NCI-H2171 treated with DMSO at 0.1 percent for 48 hours (cell line): ENCODE data around the gene CFAP20DC.
"Not testable (repeated sequence)": the region's sequence is repeated elsewhere in the genome, so short reads cannot be mapped to it uniquely, and the experiment has no call there.

Source experiments
- DNase-seq: peaks from one replicate; lab custom pipeline; 2025; lab: John Stamatoyannopoulos, UW

CFAP20DC gene

DNA sequence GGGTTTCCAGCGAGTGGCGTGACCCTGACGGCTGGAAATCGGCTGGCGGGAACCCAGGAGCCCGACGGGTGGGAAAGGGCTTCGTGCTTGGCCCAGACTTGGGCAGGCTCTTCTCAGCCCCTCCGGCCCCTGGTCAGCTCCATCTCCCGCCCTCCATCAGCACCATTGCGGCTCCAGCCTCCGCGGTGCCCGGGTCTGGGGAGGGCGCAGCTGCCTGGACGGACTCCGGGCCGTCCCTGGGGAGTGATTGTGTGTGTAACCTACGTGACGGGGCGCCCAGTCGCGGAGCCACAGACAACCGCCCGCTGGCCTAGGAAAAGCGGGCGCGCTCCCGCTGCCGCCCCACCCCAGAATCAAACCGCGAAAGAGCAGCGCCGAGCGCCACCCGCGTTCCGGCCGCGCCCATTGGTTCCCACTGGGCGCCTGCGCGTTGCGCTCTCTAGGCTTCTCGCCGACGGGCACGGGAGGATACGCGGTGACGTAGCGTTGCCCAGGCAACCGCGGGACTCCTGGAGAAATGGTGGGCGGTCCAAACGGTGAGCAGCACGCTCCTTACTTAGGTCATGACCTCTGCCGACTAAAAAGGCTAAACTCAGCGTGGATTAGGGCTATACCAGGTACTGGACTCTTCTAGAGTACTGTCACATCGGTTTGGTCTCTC is at the start of gene CFAP20DC:
TSS of gene CFAP20DC (minus strand) at position 355 of the 661 bp plus-strand sequence. CDS start 394 bp downstream, outside the sequence.
- DNase-seq = peak; percentile 83

DNA sequence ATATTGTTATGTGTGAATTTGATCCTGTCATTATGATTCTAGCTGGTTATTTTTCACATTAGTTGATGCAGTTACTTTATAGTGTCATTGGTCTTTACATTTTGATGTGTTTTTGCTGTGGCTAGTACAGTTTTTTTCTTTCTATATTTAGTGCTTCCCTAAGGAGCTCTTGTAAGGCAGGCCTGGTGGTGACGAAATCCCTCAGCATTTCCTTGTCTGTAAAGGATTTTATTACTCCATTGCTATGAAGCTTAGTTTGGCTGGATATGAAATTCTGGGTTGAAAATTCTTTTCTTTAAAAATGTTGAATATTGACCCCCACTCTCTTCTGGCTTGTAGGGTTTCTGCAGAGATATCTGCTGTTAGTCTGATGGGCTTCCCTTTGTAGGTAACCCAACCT is 48.7 kb upstream of the CFAP20DC start:
- DNase-seq = not testable (repeated sequence)

DNA sequence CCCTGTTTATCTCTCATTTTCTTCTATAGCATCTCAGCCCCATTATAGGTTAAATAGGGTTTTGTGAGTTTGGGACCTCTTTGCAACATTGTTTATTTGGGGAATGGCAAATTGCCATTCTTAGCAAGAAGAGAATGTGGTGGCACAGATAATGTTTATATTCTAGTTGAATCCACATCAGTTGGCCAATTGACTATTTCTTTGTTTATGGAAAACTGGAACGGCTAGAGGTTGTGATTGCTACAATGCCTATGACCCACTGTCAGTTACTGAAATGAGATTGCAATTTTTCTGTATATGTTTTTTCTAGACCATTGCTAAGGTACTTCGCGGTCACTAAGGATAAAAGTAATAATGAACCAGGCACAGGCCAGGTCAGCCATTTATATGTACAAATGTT is 44.6 kb upstream of the CFAP20DC start:
- DNase-seq = no peak

DNA sequence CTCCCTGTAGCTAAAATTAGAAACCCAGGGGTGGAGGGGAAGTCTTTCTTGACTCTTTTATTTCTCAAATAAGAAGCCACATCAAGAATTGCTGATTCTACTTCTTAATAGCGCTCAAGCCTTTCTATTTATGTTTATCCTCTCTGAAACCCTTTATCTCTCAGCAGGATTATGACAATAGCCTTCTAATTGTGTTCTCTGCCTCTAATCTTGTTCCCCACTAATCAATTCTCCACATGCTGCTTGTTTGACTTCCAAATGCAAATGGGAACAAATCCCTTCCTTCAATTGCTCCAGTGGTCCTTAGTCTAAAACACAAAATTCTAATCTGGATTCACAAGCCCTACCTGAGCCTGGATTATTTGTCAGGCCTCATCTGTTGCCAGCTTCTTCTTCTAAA is 43.7 kb upstream of the CFAP20DC start:
- no peak for DNase-seq

DNA sequence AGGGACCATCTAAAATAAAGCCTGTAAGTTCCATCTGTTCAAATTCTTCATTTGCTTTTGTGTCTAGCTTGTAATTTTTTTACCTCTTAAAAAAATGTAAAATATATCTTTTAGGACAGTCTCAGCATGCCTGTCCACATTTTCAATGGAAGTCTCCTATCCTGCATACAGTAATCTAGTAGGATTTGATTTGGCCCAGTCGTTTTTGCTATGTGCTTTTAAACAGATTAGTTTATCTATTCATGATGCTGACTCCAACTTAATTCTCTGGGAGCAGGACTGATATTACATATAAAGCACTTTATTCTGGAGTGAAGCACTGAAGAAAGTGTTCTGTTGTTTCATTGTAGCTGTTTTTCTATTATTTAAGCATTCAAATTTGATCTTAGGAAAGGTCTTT is 38.9 kb upstream of the CFAP20DC start:
- no peak for DNase-seq

DNA sequence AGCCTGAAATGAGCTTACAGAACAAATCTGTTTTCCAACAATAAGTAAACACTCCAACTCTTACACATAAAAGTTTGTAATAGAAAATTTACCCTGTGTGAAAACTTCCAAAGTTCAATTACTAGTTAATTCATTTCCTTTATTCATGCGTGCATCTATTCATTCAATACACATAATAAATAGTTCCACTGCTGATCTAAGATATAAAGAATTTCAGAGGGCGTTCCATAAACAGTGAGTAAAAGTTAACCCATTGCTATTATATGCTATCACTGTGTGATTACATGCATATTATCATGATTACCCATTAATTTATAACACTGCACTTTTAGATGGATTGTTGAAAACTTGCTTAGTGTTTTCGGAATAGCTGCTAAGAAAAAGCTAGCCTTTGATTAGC is 36.2 kb upstream of the CFAP20DC start:
- DNase-seq = no peak

DNA sequence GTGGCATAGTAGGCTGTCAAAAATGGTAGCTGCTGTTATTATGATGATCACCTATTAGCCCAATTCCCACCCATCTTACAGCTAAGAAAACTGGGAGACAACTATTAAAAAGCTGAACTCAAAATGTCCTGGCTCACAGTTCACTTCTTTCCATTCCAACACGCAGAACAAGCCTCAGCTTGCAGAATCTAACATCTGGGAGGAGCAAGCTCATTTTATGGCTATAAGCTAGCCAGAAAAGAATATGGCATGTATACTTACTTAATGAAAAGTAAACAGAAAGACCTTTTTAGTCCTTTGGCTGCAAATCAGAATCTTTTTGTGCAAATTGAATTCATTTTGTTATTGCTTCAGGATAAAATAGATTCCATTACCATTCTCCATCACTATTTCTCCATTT is 34.8 kb upstream of the CFAP20DC start:
- no peak for DNase-seq

DNA sequence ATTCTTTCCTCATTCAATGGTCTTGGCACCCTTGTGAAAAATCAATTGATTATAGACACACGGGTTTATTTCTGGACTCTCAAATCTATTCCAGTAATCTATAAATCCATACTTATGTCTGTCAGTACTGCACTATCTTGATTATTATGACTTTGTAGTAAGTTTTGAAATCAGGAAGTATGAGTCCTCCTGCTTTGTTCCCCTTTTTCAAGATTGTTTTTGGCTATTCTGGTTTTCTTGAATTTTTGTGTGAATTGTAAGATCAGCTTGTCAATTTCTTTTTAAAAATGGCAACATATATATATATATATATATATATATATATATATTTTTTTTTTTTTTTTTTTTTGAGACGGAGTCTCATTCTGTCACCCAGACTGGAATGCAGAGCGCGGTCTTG is 32.3 kb upstream of the CFAP20DC start:
- DNase-seq = no peak

DNA sequence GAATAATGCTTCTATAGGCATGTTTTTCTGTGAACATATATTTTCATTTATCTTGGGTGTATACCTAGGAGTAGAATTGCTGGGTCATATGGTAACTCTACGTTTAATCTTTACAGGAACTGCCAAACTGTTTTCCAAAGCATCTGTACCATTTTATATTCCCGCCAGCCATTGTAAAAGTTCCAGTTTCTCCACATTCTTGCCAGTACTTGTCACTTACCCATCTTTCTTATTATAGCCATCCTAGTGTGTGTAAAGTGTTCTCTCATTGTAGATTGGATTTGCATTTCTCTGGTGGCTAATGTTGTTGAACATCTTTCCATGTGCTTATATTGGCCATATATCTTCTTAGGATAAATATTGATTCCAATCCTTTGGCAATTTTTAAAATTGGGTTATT is 31.2 kb upstream of the CFAP20DC start:
- DNase-seq = no peak

DNA sequence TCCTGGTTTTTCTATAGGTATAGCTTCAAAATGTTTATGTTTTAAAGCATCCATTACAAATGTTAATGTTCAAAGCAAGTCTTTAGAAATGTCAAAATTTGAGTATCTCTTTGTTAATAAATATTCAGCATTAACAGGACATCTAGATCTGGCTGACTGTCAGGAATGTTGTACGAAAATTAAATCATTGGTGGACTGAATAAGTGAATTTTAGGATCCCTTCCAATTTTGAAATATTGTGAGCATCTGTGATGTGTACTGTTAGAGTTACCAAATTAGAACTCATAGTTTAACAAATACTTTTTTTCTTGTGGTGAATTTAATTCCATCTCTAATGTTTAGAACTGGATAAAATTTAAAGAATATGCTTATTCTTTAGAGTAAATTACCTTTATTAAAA is 30.1 kb upstream of the CFAP20DC start:
- DNase-seq = no peak

DNA sequence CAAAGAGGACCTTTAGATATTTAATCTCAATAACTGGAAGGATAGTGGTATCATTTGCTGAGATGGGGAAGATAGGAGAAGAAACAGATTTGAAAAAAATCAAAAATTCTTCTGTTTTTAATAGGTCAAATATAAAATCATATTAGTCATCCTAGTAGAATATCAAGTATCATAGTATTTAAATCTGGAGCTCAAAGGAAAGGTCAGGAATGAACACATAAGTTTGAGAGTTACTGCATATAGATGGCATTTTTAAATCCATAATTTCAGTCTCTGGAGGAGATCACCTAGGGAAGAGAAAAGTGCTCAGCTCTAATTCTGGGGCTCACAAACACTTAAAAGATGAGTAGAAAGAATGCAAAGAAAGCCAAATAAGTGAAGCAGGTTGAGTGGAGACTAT is 24.9 kb upstream of the CFAP20DC start:
- no peak for DNase-seq

DNA sequence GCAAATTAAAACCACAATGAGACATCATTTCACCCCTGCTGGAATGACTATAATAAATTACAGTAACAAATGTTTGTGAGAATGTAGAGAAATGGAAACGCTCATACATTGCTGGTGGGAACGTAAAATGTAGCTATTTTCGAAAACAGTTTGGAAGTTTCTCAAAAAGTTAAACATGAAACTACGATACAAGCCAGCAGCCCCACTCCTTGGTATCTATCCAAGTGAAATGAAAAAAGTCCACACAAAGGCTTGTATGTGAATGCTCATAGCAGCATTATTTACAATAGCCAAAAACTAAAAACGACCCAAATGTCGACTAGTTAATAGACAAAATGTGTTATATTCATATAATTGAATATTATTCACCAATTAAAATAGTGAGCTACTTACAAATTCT is 22.9 kb upstream of the CFAP20DC start:
- DNase-seq = no peak

DNA sequence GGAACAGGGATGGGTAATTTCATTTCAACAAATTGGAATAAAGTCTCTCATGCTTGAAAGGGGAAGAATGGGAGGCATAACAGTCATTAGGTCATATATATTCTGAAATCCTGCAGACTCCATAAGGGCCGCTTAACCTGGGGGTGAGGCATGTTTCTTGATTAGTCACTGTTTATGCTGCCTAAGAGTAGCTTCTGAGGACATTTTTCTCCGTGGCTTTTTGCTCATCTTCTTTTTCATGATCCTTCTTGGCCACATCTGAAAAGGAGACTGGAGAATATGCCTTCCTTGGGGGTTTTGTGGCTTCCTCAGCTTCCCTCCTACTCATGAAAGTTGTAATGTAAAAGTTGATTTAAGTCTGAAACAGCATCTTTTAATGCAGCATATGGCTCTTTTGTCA is 20.0 kb upstream of the CFAP20DC start:
- no peak for DNase-seq

DNA sequence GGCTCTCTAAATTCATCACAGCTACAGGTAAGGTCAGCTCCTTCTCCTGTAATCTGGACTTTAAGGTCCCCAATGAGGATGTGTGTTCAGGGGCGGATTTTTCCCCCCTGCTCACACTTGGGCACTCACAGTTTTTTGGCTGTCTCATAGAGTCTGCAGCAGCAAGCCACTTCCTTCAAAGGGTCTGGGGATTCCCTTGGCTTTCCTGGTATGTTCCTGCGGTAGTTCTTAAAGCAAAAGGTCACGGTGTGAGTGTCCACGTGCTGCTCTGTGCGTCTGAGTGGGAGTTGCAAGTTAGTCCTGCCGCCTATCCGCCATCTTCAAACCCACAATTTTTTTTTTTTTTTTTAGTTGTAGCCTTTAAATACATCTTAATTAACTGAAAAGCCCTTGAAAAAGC is 15.4 kb upstream of the CFAP20DC start:
- no peak for DNase-seq

DNA sequence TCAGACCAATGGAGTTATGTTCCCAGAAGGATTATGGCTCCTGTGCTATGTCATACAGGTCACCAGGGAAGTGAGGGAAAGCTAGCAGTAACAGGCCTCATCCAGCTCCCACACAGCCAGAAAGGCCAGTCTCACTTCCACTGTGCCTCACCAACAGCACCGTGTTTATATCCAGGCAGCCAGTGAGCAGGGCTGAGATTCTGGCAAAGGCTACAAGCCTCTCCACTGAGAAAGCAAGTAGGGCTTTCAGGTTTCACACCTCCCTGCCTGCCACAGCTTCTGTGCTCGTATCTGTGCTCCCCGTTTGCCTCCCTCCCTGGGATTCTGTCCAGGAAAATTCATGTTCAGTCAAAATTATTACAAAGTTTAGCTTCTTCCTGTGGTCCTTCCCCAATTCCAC is 14.9 kb upstream of the CFAP20DC start:
- no peak for DNase-seq

DNA sequence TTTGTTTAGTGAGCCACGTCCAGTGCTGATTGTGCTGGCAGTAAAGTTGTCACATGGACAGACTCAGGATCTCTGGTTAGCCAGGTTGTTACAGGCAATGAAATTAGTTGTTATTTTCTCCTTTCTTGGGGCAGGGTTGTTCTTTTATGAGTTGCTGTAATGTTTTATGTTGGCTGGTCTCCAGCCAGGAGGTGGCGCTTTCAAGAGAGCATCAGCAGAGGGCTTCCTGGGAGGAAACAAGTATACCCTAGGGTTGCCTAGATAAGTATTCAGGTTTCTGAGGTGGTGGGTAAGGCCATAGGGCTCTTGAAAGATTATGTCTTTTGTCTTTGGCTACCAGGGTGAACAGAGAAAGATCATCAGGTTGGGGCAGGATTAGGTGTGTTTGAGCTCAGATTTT is 14.5 kb upstream of the CFAP20DC start:
- no peak for DNase-seq

DNA sequence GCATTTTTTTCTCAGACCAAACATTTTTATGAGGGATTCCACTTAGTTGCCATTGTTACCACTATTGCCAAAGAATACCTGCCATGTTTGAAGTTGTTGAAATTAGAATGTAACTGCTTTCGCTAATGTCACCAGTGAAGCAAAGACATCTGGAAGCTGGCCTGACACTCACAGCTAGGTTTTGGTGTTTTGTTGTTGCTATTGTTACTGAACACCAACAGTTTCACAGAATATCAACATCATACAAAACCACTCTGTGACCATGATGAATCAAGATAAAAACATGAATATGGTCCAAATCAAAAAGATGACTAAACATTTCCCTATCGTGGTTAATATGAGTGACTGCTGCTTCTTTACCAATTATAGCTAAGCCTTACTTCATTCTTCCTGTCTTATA is 6.9 kb upstream of the CFAP20DC start:
- no peak for DNase-seq

DNA sequence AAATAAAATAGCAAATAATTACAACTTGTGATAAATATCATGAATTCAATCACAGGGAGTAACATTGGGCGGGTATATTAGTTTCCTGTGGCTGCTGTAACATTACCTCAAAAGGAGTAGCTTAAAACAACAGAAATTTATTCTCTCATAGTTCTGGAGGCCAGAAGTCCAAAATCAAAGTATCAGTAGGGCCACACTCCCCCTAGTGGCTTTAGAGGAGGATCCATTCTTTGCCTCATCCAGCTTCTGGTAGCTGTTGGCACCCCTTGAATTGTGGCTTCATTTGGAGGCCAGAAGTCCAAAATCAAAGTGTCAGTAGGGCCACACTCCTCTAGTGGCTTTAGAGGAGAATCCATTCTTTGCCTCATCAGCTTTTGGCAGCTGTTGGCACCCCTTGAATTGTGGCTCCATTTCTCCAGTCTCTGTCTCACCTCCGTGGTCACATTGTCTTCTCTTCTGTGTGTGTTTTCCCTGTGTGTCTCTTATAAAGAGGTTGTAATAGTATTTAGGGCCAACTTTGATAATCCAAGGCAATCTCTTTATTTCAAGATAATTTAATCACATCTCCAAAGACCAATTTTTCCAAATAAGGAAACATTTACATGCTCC is 3.1 kb upstream of the CFAP20DC start:
- DNase-seq = no peak

DNA sequence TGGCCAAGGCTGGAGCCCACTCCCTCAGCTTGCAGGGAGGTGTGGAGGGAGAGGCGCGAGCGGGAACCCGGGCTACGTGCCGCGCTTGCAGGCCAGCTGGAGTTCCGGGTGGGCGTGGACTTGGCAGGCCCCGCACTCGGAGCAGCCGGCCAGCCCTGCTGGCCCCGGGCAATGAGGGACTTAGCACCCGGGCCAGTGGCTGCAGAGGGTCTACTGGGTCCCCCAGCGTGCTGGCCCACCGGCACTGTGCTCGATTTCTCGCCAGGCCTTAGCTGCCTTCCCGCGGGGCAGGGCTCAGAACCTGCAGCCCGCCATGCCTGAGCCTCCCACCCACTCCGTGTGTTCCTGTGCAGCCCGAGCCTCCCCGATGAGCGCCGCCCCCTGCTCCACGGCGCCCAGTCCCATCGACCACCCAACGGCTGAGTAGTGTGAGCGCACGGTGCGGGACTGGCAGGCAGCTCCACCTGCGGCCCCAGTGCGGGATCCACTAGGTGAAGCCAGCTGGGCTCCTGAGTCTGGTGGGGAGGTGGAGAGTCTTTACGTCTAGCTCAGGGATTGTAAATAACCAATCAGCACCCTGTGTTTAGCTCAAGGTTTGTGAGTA is 1.1 kb upstream of the CFAP20DC start:
- DNase-seq = not testable (repeated sequence)

DNA sequence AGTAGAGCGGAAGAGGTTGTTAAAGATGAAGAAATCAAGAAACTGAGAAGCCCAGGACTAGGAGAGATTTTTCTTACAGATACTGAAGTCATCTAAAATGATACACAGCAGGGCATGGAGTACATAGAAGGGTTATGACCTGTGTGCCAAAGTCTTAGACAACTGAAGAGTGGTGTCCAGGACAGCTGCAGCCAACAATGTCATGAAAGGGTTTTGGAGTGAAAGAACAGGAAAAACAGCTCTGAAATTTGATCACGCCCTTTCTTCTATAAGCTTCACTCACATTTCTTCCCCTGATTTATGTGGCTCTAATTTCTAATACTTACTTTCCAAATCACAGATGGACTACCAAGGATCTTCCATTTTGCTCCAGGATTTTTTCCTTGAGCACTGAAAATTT is 3.0 kb downstream of the CFAP20DC start:
- no peak for DNase-seq

DNA sequence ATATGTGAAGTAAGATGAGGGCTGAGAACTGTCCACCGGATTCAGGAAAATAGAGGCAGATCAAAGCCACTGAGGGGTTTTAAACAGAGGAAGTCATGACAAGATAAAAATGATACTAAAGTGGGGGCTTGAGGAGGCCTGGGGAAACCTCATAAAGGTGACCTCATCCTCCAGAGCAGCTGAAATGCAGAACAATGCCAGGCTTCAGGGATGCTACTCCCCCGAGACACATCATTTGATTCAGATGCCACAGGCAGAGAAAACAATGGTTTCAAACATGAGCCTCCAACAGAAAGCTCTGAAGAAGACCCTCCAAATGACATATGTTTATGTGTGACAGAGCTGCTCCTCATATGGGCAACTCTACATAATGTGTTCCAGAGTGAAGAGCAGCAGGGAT is 6.4 kb downstream of the CFAP20DC start:
- peak; percentile 7 for DNase-seq

DNA sequence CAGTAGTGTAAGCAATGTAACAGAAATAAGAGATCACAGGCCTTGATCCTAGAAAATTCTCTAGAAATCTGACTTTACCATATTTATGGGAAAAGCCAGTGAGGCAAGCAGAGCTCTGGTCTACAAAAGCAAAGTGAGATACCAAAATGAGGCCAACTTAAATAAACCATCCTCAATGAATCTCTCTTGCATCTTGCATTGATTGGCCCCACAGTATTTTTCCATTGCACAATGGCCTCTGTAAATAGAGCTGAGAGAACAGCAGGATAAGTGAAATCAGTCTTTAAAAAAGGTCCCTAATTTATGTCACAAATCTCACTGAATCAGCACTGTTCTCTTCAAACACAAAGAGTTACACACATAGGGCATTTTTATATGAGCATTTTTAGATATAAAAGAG is 8.9 kb downstream of the CFAP20DC start:
- no peak for DNase-seq

DNA sequence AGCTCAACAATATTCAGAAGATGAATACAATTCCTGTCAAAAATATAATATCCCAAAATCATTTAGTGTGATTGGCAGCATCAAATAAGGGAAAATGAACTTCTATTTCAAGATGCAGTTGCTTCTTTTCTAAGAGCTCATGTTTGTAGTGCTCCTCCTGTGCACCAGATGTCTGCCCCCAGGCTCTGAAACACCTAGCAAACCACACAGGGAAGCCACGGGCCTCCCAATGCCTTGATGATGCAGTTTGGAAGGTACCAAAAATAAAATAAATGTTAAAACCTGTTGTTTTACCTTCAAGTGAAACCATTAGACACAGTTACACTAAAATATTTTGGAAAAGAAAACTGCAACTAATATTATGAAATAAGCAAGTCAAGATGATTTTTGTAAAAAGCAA is 22.2 kb downstream of the CFAP20DC start:
- no peak for DNase-seq

DNA sequence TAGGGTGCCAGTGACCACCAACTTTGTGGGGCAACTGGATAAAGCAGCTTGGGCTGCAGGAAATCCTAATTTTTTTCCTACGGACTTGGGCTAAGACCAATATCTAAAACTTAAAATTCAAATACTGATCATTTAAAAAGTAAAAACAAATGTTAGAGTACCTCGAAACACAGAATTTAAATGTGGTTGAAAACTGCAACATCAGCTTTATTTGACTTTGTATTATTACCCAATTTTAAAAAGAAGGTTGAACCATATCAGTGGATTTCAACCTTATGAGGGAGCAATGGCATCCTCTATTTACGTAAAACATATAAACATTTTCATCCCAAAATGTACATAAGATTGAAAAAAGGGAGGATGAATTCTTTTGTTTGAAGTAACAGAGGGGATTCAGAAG is 26.2 kb downstream of the CFAP20DC start:
- DNase-seq = no peak
